Neutrophil (primary cell): Measurements from ENCODE around the gene DENND1A.
A peak's percentile ranks its signal among the peaks of the same experiment; 100 is the strongest.

ENCODE experiments used
- H3K27ac ChIP-seq: fragments of 200-600 bp; sonication (generic); 2 replicates; pipeline ENCODE4 v1.5.1; 2016; ENCODE audit warnings: mild to moderate bottlenecking, moderate library complexity
- H3K27me3 ChIP-seq: fragments of 200-600 bp; sonication (generic); 2 replicates; pipeline ENCODE4 v1.6.0; 2016; ENCODE audit warnings: mild to moderate bottlenecking
- H3K36me3 ChIP-seq: fragments of 200-600 bp; sonication (generic); 2 replicates; pipeline ENCODE4 v1.5.1; 2017
- H3K4me1 ChIP-seq, 2 experiments: fragments of 200-600 bp in 1 of 2; sonication (generic) in 1 of 2; 1 replicate in 1 of 2; 2 replicates in 1 of 2; pipeline versions ENCODE4 v1.5.1 to v1.6.1; 2013 to 2016; ENCODE audit warnings: low read depth in 1 of 2, low read length in 1 of 2, mild to moderate bottlenecking in 1 of 2, moderate library complexity in 1 of 2; ENCODE audit not compliant: control insufficient read depth in 1 of 2, insufficient read depth in 1 of 2
- H3K4me3 ChIP-seq, 2 experiments: fragments of 200-600 bp in 1 of 2; sonication (generic) in 1 of 2; 1 replicate in 1 of 2; 2 replicates in 1 of 2; pipeline ENCODE4 v1.5.1; 2013 to 2016; ENCODE audit warnings: low read depth in 1 of 2, low read length in 1 of 2, mild to moderate bottlenecking in 1 of 2, moderate library complexity in 1 of 2
- H3K9me3 ChIP-seq: fragments of 200-600 bp; sonication (generic); 2 replicates; pipeline ENCODE4 v1.5.1; 2016
- CTCF ChIP-seq: fragments of 200-600 bp; sonication (generic); IDR thresholded peaks from 2 replicates; pipeline ENCODE4 v1.5.1; 2016; ENCODE audit warnings: antibody characterized with exemption

DENND1A gene

GRCh38 chr9:123745933-123746332 is 184.0 kb downstream of the DENND1A start:
- Histone ChIP-seq H3K9me3 (no peaks in the 10 kb centered on the region), H3K4me3 (no peak overlapping the region), H3K27ac (no peak overlapping the region), H3K27me3 (no peaks in the 10 kb centered on the region), H3K4me1 (peaks cover 11% of the 10 kb centered on the region in 2 experiments), H3K36me3 (no peaks in the 10 kb centered on the region)
- TF ChIP-seq CTCF: no peak

GRCh38 chr9:123745451-123745850 is 184.5 kb downstream of the DENND1A start:
- no peaks in the 10 kb centered on the region for H3K27me3 ChIP-seq
- H3K27ac ChIP-seq: no peak overlapping the region

GRCh38 chr9:123743737-123744136 is 186.2 kb downstream of the DENND1A start:
- Histone ChIP-seq H3K4me1 (peaks cover 17 to 21% of the 10 kb centered on the region in 2 experiments), H3K27ac (no peak overlapping the region), H3K36me3 (no peaks in the 10 kb centered on the region), H3K9me3 (no peaks in the 10 kb centered on the region), H3K27me3 (no peaks in the 10 kb centered on the region), H3K4me3 (no peak overlapping the region)
- no peak for TF ChIP-seq CTCF

More at GRCh38 chr9:123745451-123745850, 184.5 kb downstream of the DENND1A start:
- Histone ChIP-seq H3K4me3 (no peak overlapping the region), H3K4me1 (peaks cover 14 to 16% of the 10 kb centered on the region in 2 experiments), H3K9me3 (no peaks in the 10 kb centered on the region), H3K36me3 (no peaks in the 10 kb centered on the region)
- TF ChIP-seq CTCF: no peak

GRCh38 chr9:123742009-123742767 is 187.7 kb downstream of the DENND1A start:
- no peaks in the 10 kb centered on the region for H3K27me3 ChIP-seq
- H3K36me3 ChIP-seq: no peaks in the 10 kb centered on the region
- TF ChIP-seq CTCF: no peak
- H3K4me3 ChIP-seq: no peak overlapping the region
- no peaks in the 10 kb centered on the region for H3K9me3 ChIP-seq
- H3K27ac ChIP-seq: peak overlapping the region; percentile 70
- H3K4me1 ChIP-seq: peaks cover 17 to 21% of the 10 kb centered on the region in 2 experiments

GRCh38 chr9:123741214-123741613 is 188.7 kb downstream of the DENND1A start:
- Histone ChIP-seq H3K27ac (peak overlapping the region; percentile 70), H3K36me3 (no peaks in the 10 kb centered on the region), H3K4me1 (peaks cover 17 to 21% of the 10 kb centered on the region in 2 experiments), H3K9me3 (no peaks in the 10 kb centered on the region), H3K4me3 (no peak overlapping the region), H3K27me3 (no peaks in the 10 kb centered on the region)
- TF ChIP-seq CTCF: no peak
